HEK293 (cell line): Measurements from ENCODE around the gene ACAA1.

Experiments
- CTCF ChIP-seq: fragments of 450-650 bp; formaldehyde crosslinking; IDR thresholded peaks from 2 replicates; pipeline ENCODE4 v1.5.1; 2016; ENCODE audit warnings: missing biosample characterization, missing genetic modification characterization
- PRDM1 ChIP-seq: fragments of 450-650 bp; formaldehyde crosslinking; IDR thresholded peaks from 2 replicates; pipeline ENCODE4; 2016; ENCODE audit warnings: missing biosample characterization, missing genetic modification characterization
- ZBTB21 ChIP-seq: fragments of 450-650 bp; formaldehyde crosslinking; IDR thresholded peaks from 2 replicates; pipeline ENCODE4 v1.5.1; 2017; ENCODE audit warnings: missing biosample characterization, missing genetic modification characterization
- ZNF121 ChIP-seq: fragments of 450-650 bp; formaldehyde crosslinking; IDR thresholded peaks from 2 replicates; pipeline ENCODE4 v1.5.1; 2016; ENCODE audit warnings: missing biosample characterization, missing genetic modification characterization
- ZNF146 ChIP-seq: fragments of 450-650 bp; formaldehyde crosslinking; IDR thresholded peaks from 2 replicates; pipeline ENCODE4 v1.5.1; 2016; ENCODE audit warnings: missing biosample characterization, missing genetic modification characterization
- ZNF175 ChIP-seq: fragments of 450-650 bp; formaldehyde crosslinking; IDR thresholded peaks from 2 replicates; pipeline ENCODE4 v1.5.1; 2016; ENCODE audit warnings: missing biosample characterization, missing genetic modification characterization
- ZNF274 ChIP-seq, 2 experiments: fragments of 200-500 bp in 1 of 2; fragments of 450-650 bp in 1 of 2; sonication (Bioruptor generic) in 1 of 2; formaldehyde crosslinking in 1 of 2; IDR thresholded peaks; 2 replicates each; pipeline versions ENCODE4 v1.5.1 to v1.6.1; 2014 to 2016; ENCODE audit warnings: borderline replicate concordance in 1 of 2, inconsistent platforms in 1 of 2, low read length in 1 of 2, missing biosample characterization in 1 of 2, missing genetic modification characterization in 1 of 2
- ZNF354C ChIP-seq: fragments of 450-650 bp; formaldehyde crosslinking; IDR thresholded peaks from 2 replicates; pipeline ENCODE4 v1.5.1; 2016; ENCODE audit warnings: missing biosample characterization, missing genetic modification characterization, low read depth, borderline replicate concordance

GRCh38 chr3:38101811-38102443 lies 35.0 kb downstream of the ACAA1 start:
- TF ChIP-seq CTCF (tag by site-specific recombination) (no peak), ZNF274 (IDR thresholded peaks at IDR 0.05; ENCODE audit: low read length) (no peak), ZNF274 (tag by site-specific recombination; IDR thresholded peaks at IDR 0.05; ENCODE audit: borderline replicate concordance) (no peak), PRDM1 (tag by site-specific recombination) (no peak), ZNF354C (tag by site-specific recombination) (no peak), ZNF146 (tag by site-specific recombination) (no peak), ZBTB21 (tag by site-specific recombination) (no peak), ZNF175 (tag by site-specific recombination) (no peak), ZNF121 (no peak)
